Kidney (tissue), 14 donors: ENCODE measurements around the gene MLLT3. TPM values are rescaled to one million over a fixed set of nuclear protein-coding genes. Genes with fewer than 3 reads are reported as not detected.

Experiments
- DNase-seq, 5 donors: peaks; one replicate each; pipeline ENCODE4 v3.0.0-alpha.2; 2013 to 2020
- FAIRE-seq: peaks from 2 replicates; lab custom pipeline; 2012; peaks lifted over from hg19 to GRCh38; lab: Jason Lieb, UNC
- H3K27ac ChIP-seq, 2 donors: one replicate each; pipeline ENCODE4 v1.7.0; 2013; ENCODE audit warnings: low read depth in 2 of 2, low read length in 2 of 2, inconsistent platforms in 1 of 2
- H3K27me3 ChIP-seq: one replicate; pipeline ENCODE4 v1.7.1; 2013; ENCODE audit warnings: low read length, inconsistent platforms; ENCODE audit not compliant: control insufficient read depth, insufficient read depth
- H3K36me3 ChIP-seq, 3 donors: one replicate each; pipeline versions ENCODE4 v1.7.0 to v1.7.1; 2013; ENCODE audit warnings: low read length in 3 of 3, control low read depth in 1 of 3, inconsistent platforms in 1 of 3; ENCODE audit not compliant: insufficient read depth in 3 of 3, control insufficient read depth in 2 of 3
- H3K4me1 ChIP-seq, 3 donors: one replicate each; pipeline versions ENCODE4 v1.7.0 to v1.7.1; 2013; ENCODE audit warnings: low read length in 3 of 3, inconsistent platforms in 1 of 3, low read depth in 1 of 3; ENCODE audit not compliant: control insufficient read depth in 2 of 3, insufficient read depth in 2 of 3
- H3K4me3 ChIP-seq, 3 donors: one replicate each; pipeline versions ENCODE4 v1.7.0 to v1.8.1; 2013; ENCODE audit warnings: low read length in 3 of 3, control low read depth in 1 of 3, inconsistent platforms in 1 of 3
- H3K9ac ChIP-seq, 3 donors: one replicate each; pipeline versions ENCODE4 v1.7.0 to v1.7.1; 2013; ENCODE audit warnings: low read length in 3 of 3, control low read depth in 1 of 3, inconsistent platforms in 1 of 3
- H3K9me3 ChIP-seq, 3 donors: one replicate each; pipeline versions ENCODE4 v1.7.0 to v1.7.1; 2013; ENCODE audit warnings: low read length in 3 of 3, control low read depth in 1 of 3, inconsistent platforms in 1 of 3; ENCODE audit not compliant: control insufficient read depth in 2 of 3, insufficient read depth in 1 of 3
- intact Hi-C: fragments of 100-400 bp; cut with DNase I; formaldehyde crosslinking; loops from one replicate; pipeline ENCODE4 v1.11.1; 2022
- polyA plus RNA-seq: library from polyadenylated mRNA; stranded (reverse); fragments of 350-450 nt; fragmentation: Illumina TruSeq; extraction: RNeasy Lipid Tissue Mini Kit (QIAGEN cat#74804); gene quantifications from one replicate; pipeline ENCODE4 v1.2.3, GENCODE V29; 2014; ENCODE audit warnings: low read depth, low replicate concordance; ENCODE audit not compliant: insufficient read depth
- total RNA-seq: library from RNA; stranded (reverse); fragmentation: NEBNext Ultra II Directional; extraction: Animal tissue kit (Norgen Biotek cat#: 25700); gene quantifications from one replicate; pipeline ENCODE4 v1.2.1, GENCODE V29; 2021
- TF ChIP-seq, protein P1 (sequence below): IDR thresholded peaks from 3 replicates; pipeline ENCODE4 v1.5.1; 2012; ENCODE audit warnings: mild to moderate bottlenecking, moderate library complexity, borderline replicate concordance; ENCODE audit not compliant: insufficient read depth; ENCODE audit errors: extremely low read depth
- donor health status: control.
- donor health status: control.
- donor health status: control.
- donor health status: control.
- donor health status: control.
- donor health status: DM: yes; HTN: yes; CAD: no.
- donor health status: Normal renal cell carcinoma (clear cell type).

The MLLT3 gene
- total and polyA plus RNA-seq, 2 donors from 2014 or later, result 15.8 to 19.7 TPM

- TF ChIP-seq, protein P1, sequence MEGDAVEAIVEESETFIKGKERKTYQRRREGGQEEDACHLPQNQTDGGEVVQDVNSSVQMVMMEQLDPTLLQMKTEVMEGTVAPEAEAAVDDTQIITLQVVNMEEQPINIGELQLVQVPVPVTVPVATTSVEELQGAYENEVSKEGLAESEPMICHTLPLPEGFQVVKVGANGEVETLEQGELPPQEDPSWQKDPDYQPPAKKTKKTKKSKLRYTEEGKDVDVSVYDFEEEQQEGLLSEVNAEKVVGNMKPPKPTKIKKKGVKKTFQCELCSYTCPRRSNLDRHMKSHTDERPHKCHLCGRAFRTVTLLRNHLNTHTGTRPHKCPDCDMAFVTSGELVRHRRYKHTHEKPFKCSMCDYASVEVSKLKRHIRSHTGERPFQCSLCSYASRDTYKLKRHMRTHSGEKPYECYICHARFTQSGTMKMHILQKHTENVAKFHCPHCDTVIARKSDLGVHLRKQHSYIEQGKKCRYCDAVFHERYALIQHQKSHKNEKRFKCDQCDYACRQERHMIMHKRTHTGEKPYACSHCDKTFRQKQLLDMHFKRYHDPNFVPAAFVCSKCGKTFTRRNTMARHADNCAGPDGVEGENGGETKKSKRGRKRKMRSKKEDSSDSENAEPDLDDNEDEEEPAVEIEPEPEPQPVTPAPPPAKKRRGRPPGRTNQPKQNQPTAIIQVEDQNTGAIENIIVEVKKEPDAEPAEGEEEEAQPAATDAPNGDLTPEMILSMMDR, result no peak
- intact Hi-C loops, result no loop called here
- H3K27me3 ChIP-seq, result no peaks in the 10 kb centered on the region
- no peak overlapping the region for H3K27ac ChIP-seq
- no peak for FAIRE-seq
- DNase-seq, result peak in 1 of 5 donors; percentile 44
- no peak overlapping the region for H3K9ac ChIP-seq
- H3K4me3 ChIP-seq, result no peak overlapping the region
- no peaks in the 10 kb centered on the region for H3K36me3 ChIP-seq
- H3K4me1 ChIP-seq, result no peaks in the 10 kb centered on the region
- no peaks in the 10 kb centered on the region for H3K9me3 ChIP-seq
These were observed 148.7 kb downstream of the MLLT3 start for GRCh38 chr9:20473515-20474013.

GRCh38 chr9:20472342-20473045 lies 149.8 kb downstream of the MLLT3 start:
- Histone ChIP-seq H3K4me3 (no peak overlapping the region), H3K9me3 (no peaks in the 10 kb centered on the region), H3K4me1 (no peaks in the 10 kb centered on the region), H3K36me3 (no peaks in the 10 kb centered on the region), H3K27ac (no peak overlapping the region), H3K27me3 (no peaks in the 10 kb centered on the region), H3K9ac (no peak overlapping the region)
- no peak for FAIRE-seq
- intact Hi-C loops, result no loop called here
- DNase-seq, result peak in 1 of 5 donors; percentile 52
- TF ChIP-seq, protein P1, result no peak

DNA sequence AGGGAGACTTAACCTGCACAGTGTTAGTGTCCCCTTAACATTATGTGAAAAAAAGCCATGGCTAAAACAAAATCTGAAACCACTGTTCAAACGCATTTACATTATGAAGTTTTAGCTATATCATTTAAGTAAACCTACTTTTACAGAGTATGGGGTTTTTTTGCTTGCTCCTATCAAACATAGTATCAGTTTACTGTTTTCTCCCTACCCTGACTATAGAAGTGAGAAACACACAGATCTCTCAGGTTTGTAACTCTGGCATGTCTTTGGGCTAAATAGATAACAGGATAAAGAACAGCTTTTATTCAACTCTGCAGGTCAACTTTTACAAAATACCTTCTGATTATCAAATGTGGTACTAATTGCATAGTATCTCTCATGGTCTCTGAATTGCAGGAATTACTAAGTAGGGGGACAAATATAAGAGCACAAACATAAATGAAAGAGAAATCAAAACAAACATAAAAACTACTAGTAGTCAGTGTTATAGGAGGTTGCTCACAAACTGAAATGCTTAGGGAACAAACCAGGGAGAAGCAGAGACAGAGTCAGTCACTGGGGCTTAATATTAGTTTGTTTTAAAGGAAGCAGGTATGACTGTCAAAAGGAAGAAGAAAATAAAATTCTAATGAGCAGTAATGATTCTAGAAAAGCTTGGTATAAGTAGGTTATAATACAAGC lies 155.8 kb downstream of the MLLT3 start:
- Histone ChIP-seq H3K9me3 (no peaks in the 10 kb centered on the region), H3K4me1 (no peaks in the 10 kb centered on the region), H3K9ac (no peak overlapping the region), H3K27ac (no peak overlapping the region), H3K27me3 (no peaks in the 10 kb centered on the region), H3K36me3 (no peaks in the 10 kb centered on the region), H3K4me3 (no peak overlapping the region)
- intact Hi-C loops, result no loop called here
- TF ChIP-seq, protein P1, result no peak
- FAIRE-seq, result no peak
- no peak for DNase-seq
